WTC11 (cell line): Measurements from ENCODE around the gene OGFOD2.

Source experiments
- TF ChIP-seq, protein P1 (sequence below): sonication (generic); formaldehyde crosslinking; conservative IDR thresholded peaks from 2 replicates; pipeline ENCODE4 v1.8.1; 2022; ENCODE audit warnings: mild to moderate bottlenecking, missing genetic modification reagents
- TF ChIP-seq, protein P2 (sequence below): fragments of 200-600 bp; IDR thresholded peaks from 2 replicates; pipeline ENCODE4 v1.8.0; 2022; ENCODE audit warnings: antibody characterized with exemption

DNA sequence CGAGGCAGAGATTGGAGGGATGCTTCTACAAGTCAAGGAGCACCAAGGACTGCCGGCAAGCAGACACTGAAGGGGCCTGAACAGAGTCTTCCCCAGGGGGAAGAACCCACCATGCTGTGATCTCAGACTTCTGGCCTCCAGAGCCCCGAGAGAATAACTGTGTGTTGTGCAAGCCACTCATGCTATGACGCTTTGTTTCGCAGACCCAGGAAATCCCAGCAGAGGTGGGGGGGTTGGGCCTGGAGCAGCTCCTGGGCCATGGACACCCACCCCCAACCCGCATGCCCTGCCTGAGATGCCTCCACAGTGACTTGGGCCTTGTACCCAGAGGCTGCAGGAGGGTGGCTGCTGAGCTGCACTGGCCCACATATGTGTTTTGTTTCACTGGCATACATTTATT is 36.7 kb downstream of the OGFOD2 start:
- TF ChIP-seq, protein P1, sequence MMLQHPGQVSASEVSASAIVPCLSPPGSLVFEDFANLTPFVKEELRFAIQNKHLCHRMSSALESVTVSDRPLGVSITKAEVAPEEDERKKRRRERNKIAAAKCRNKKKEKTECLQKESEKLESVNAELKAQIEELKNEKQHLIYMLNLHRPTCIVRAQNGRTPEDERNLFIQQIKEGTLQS (CRISPR knock-in tag), result no peak
- TF ChIP-seq, protein P2, sequence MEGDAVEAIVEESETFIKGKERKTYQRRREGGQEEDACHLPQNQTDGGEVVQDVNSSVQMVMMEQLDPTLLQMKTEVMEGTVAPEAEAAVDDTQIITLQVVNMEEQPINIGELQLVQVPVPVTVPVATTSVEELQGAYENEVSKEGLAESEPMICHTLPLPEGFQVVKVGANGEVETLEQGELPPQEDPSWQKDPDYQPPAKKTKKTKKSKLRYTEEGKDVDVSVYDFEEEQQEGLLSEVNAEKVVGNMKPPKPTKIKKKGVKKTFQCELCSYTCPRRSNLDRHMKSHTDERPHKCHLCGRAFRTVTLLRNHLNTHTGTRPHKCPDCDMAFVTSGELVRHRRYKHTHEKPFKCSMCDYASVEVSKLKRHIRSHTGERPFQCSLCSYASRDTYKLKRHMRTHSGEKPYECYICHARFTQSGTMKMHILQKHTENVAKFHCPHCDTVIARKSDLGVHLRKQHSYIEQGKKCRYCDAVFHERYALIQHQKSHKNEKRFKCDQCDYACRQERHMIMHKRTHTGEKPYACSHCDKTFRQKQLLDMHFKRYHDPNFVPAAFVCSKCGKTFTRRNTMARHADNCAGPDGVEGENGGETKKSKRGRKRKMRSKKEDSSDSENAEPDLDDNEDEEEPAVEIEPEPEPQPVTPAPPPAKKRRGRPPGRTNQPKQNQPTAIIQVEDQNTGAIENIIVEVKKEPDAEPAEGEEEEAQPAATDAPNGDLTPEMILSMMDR, result no peak
